ENCODE data around the gene TP53I11. TPM values are rescaled to one million over a fixed set of nuclear protein-coding genes. Genes with fewer than 3 reads are reported as not detected.
A peak's percentile ranks its signal among the peaks of the same experiment; 100 is the strongest.

TP53I11 gene
- total and polyA plus RNA-seq, 12 donors = 22.8 to 89.4 (median 32.7) TPM

GRCh38 chr11:44885919-44886789 lies 64.5 kb downstream of the TP53I11 start:
- no peak for ATAC-seq
- peaks cover 0 to 14% (median 0%) of the 10 kb centered on the region in 9 donors for H3K36me3 ChIP-seq
- TF ChIP-seq CTCF (IDR thresholded peaks at IDR 0.05) = no peak
- H3K9me3 ChIP-seq = no peaks in the 10 kb centered on the region
- H3K27me3 ChIP-seq = no peaks in the 10 kb centered on the region
- intact Hi-C loops (cut with DNase I) = no loop called here
- no peak for DNase-seq
- WGBS, 2 donors = 69 to 76% methylated on average over 13 of the region's 13 CpGs
- H3K4me1 ChIP-seq = peaks cover 0 to 57% (median 28%) of the 10 kb centered on the region in 9 donors
- H3K27ac ChIP-seq = peak overlapping the region in 1 of 10 donors; percentile 15
- no peak overlapping the region for H3K4me3 ChIP-seq

- ATAC-seq = no peak
- intact Hi-C loops (cut with DNase I) = no loop called here
- 76 to 84% methylated on average over 12 of the region's 12 CpGs for WGBS, 2 donors
- no peak for TF ChIP-seq CTCF (IDR thresholded peaks at IDR 0.05)
- DNase-seq = no peak
- Histone ChIP-seq H3K36me3 (peaks cover 0 to 19% (median 0%) of the 10 kb centered on the region in 9 donors), H3K4me3 (no peak overlapping the region), H3K27ac (peak overlapping the region in 1 of 10 donors; percentile 15), H3K4me1 (peaks cover 0 to 57% (median 28%) of the 10 kb centered on the region in 9 donors), H3K27me3 (no peaks in the 10 kb centered on the region), H3K9me3 (no peaks in the 10 kb centered on the region)
Observed at GRCh38 chr11:44885065-44885810, 65.4 kb downstream of the TP53I11 start.

- TF ChIP-seq CTCF (IDR thresholded peaks at IDR 0.05) = no peak
- no peak for ATAC-seq
- Histone ChIP-seq H3K36me3 (peaks cover 0 to 25% (median 0%) of the 10 kb centered on the region in 9 donors), H3K4me1 (peaks cover 0 to 51% (median 26%) of the 10 kb centered on the region in 9 donors), H3K27me3 (no peaks in the 10 kb centered on the region), H3K27ac (no peak overlapping the region), H3K4me3 (no peak overlapping the region), H3K9me3 (no peaks in the 10 kb centered on the region)
- WGBS, 2 donors = 94 to 95% methylated on average over 6 of the region's 6 CpGs
- DNase-seq = no peak
- intact Hi-C loops (cut with DNase I) = no loop called here
Observed at GRCh38 chr11:44884056-44884455, 66.6 kb downstream of the TP53I11 start.

- TF ChIP-seq CTCF (IDR thresholded peaks at IDR 0.05) = no peak
- no peaks in the 10 kb centered on the region for H3K27me3 ChIP-seq
- H3K4me3 ChIP-seq = no peak overlapping the region
- ATAC-seq (no peak), DNase-seq (no peak)
- intact Hi-C loops (cut with DNase I) = no loop called here
- H3K36me3 ChIP-seq = peaks cover 0 to 25% (median 0%) of the 10 kb centered on the region in 9 donors
- H3K9me3 ChIP-seq = no peaks in the 10 kb centered on the region
- no peak overlapping the region for H3K27ac ChIP-seq
- 80 to 91% methylated on average over 6 of the region's 6 CpGs for WGBS, 2 donors
- peaks cover 0 to 46% (median 26%) of the 10 kb centered on the region in 9 donors for H3K4me1 ChIP-seq
Observed at GRCh38 chr11:44883277-44883676, 67.4 kb downstream of the TP53I11 start.
